GM18505 (cell line): Measurements from ENCODE around the gene MYRIP.

Experiments
- ATAC-seq: cut with Tn5 transposase; IDR thresholded peaks from one replicate; pipeline ENCODE4 v1.9.1; 2021; ENCODE audit not compliant: unreplicated experiment
- POLR2A ChIP-seq: IDR thresholded peaks from 4 replicates; pipeline ENCODE4 v1.6.1; 2011; ENCODE audit warnings: borderline replicate concordance; ENCODE audit not compliant: insufficient read depth, insufficient read length; ENCODE audit errors: extremely low read depth

Gene MYRIP

GRCh38 chr3:40035177-40035576, 225.8 kb downstream of the MYRIP start:
- no peak for ATAC-seq
- no peak for TF ChIP-seq POLR2A

GRCh38 chr3:40037582-40037981, 228.2 kb downstream of the MYRIP start:
- ATAC-seq, result no peak
- no peak for TF ChIP-seq POLR2A

- no peak for ATAC-seq
- TF ChIP-seq POLR2A, result no peak
Observed at GRCh38 chr3:40042752-40043443, 233.5 kb downstream of the MYRIP start.

GRCh38 chr3:40043444-40043755, 234.0 kb downstream of the MYRIP start:
- ATAC-seq, result no peak
- no peak for TF ChIP-seq POLR2A

GRCh38 chr3:40044487-40044886, 235.1 kb downstream of the MYRIP start:
- no peak for ATAC-seq
- TF ChIP-seq POLR2A, result no peak

- no peak for TF ChIP-seq POLR2A
Observed at GRCh38 chr3:40045051-40045450, 235.6 kb downstream of the MYRIP start.

GRCh38 chr3:40046149-40046548, 236.7 kb downstream of the MYRIP start:
- TF ChIP-seq POLR2A, result no peak
- no peak for ATAC-seq

More at GRCh38 chr3:40045051-40045450, 235.6 kb downstream of the MYRIP start:
- no peak for ATAC-seq

- ATAC-seq, result no peak
- TF ChIP-seq POLR2A, result no peak
Observed at GRCh38 chr3:40047406-40047805, 238.0 kb downstream of the MYRIP start.

- no peak for ATAC-seq
- TF ChIP-seq POLR2A, result no peak
Observed at GRCh38 chr3:40053663-40054062, 244.3 kb downstream of the MYRIP start.

GRCh38 chr3:40054568-40055222, 245.3 kb downstream of the MYRIP start:
- no peak for TF ChIP-seq POLR2A
- ATAC-seq, result no peak

GRCh38 chr3:40055361-40055760, 246.0 kb downstream of the MYRIP start:
- ATAC-seq, result no peak
- no peak for TF ChIP-seq POLR2A

GRCh38 chr3:40055956-40056355, 246.5 kb downstream of the MYRIP start:
- TF ChIP-seq POLR2A, result no peak
- ATAC-seq, result no peak

GRCh38 chr3:40057077-40057476, 247.7 kb downstream of the MYRIP start:
- no peak for TF ChIP-seq POLR2A
- ATAC-seq, result no peak

- no peak for TF ChIP-seq POLR2A
- no peak for ATAC-seq
Observed at GRCh38 chr3:40057786-40058185, 248.4 kb downstream of the MYRIP start.
